ENCODE measurements around the gene UACA. TPM values are rescaled to one million over a fixed set of nuclear protein-coding genes. Genes with fewer than 3 reads are reported as not detected.

Gene UACA
- polyA plus RNA-seq, 1 of the 3 experiments (the other 2 are of a cell fraction), result 35.9 TPM

DNA sequence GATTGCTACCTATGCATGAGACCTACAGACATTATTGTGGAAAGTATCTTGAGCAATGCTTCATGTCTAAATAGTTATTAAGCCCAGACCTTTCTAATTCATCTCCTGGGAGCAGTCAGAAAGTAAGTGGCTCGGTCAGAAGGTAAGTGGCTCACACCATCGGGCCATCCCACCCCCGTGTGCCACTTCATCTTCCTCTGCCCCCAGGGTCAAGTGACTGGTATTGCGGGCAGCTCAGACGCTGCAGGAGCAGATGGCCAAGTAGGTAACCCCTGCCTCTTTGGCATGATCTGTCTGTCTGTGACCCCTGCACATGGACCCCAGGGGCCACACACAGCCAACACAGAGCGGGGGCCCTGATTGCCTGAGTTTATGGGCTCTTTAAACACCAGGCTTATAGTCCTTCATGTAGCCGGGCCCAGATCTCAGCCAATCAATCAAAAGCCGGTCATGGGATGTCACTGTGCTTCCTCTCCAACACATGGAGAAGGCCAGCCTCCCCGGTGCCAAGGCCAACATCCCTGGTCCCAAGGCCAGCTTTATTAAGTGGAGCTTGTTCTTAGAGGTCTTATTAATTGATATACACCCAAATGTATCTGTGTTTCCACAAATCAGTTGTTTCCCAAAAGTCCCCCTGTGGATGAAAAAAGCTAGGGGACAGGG is 47.7 kb upstream of the UACA start:
- H3K4me3 ChIP-seq (ENCODE audit: low read depth in 2 of 2, low read length in 1 of 2), result no peak overlapping the region
- ChIA-PET CTCF (interaction anchor here (0.6 to 6.3 kb wide), 27 partner anchors 10 to 736 kb away, joined by 3 to 78 read pairs (median 4); partner anchors contain the start of gene LARP6), POLR2A (interaction anchor here (0.6 kb wide), 1 partner anchor 8 kb away, joined by 4 read pairs; no protein-coding TSS in a partner anchor)
- H3K27me3 ChIP-seq (ENCODE audit: insufficient read depth), result no peaks in the 10 kb centered on the region
- 96% methylated on average over 7 of the region's 9 CpGs for WGBS (ENCODE audit: low lambda C conversion rate)
- H3K27ac ChIP-seq (ENCODE audit: low read depth in 2 of 2, low read length in 1 of 2), result no peak overlapping the region
- no peaks in the 10 kb centered on the region for H3K79me2 ChIP-seq (ENCODE audit: insufficient read depth)
- H3K9ac ChIP-seq, result no peak overlapping the region
- no peaks in the 10 kb centered on the region for H3K9me2 ChIP-seq
- no peak overlapping the region for H2AFZ ChIP-seq (ENCODE audit: low read depth)
- no peak overlapping the region for H3K4me2 ChIP-seq
- peaks cover 0 to 13% of the 10 kb centered on the region in 2 experiments; a peak in 1 of 4 replicates for H3K4me1 ChIP-seq (ENCODE audit: control insufficient read depth in 1 of 2, insufficient read depth in 2 of 2, low read depth in 1 of 2, low read length in 1 of 2)
- TF ChIP-seq POLR2AphosphoS5 (IDR thresholded peaks at IDR 0.05; ENCODE audit: low read depth, low read length) (no peak), FOXJ3 (CRISPR knock-in tag; IDR thresholded peaks at IDR 0.05) (no peak), REST (IDR thresholded peaks at IDR 0.05; ENCODE audit: low read depth, low read length) (no peak), SIN3A (IDR thresholded peaks at IDR 0.05; ENCODE audit: borderline replicate concordance, low read depth, low read length) (no peak), RXRA (IDR thresholded peaks at IDR 0.05; ENCODE audit: borderline replicate concordance, low read depth) (no peak), MXI1 (IDR thresholded peaks at IDR 0.05; ENCODE audit: low read depth, low read length) (no peak), CHD2 (IDR thresholded peaks at IDR 0.05; ENCODE audit: low read length, partially characterized antibody) (no peak)
- TF ChIP-seq, protein P1, sequence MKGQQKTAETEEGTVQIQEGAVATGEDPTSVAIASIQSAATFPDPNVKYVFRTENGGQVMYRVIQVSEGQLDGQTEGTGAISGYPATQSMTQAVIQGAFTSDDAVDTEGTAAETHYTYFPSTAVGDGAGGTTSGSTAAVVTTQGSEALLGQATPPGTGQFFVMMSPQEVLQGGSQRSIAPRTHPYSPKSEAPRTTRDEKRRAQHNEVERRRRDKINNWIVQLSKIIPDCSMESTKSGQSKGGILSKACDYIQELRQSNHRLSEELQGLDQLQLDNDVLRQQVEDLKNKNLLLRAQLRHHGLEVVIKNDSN (IDR thresholded peaks at IDR 0.05; ENCODE audit: borderline replicate concordance, low read depth), result no peak
- H3F3A ChIP-seq (replicated peaks; ENCODE audit: insufficient read depth), result peaks cover 5% of the 10 kb centered on the region
- DNase-seq, result no peak
- no peaks in the 10 kb centered on the region for H3K36me3 ChIP-seq (replicated peaks in 1 of 2; ENCODE audit: control insufficient read depth in 1 of 2, insufficient read depth in 2 of 2, low read length in 1 of 2)
- H3K9me3 ChIP-seq, result no peaks in the 10 kb centered on the region
- no peaks in the 10 kb centered on the region for H4K20me1 ChIP-seq (ENCODE audit: insufficient read depth)

GRCh38 chr15:70806992-70807712 is 43.8 kb upstream of the UACA start:
- Histone ChIP-seq H3K27me3 (ENCODE audit: insufficient read depth) (no peaks in the 10 kb centered on the region), H3F3A (replicated peaks; ENCODE audit: insufficient read depth) (peaks cover 23% of the 10 kb centered on the region), H3K9me3 (no peaks in the 10 kb centered on the region), H3K4me2 (no peak overlapping the region), H3K9ac (no peak overlapping the region), H3K4me1 (ENCODE audit: control insufficient read depth in 1 of 2, insufficient read depth in 2 of 2, low read depth in 1 of 2, low read length in 1 of 2) (peaks cover 0 to 26% of the 10 kb centered on the region in 2 experiments; a peak in 1 of 4 replicates), H3K27ac (ENCODE audit: low read depth in 2 of 2, low read length in 1 of 2) (no peak overlapping the region), H4K20me1 (ENCODE audit: insufficient read depth) (no peaks in the 10 kb centered on the region), H3K4me3 (ENCODE audit: low read depth in 2 of 2, low read length in 1 of 2) (no peak overlapping the region), H3K79me2 (ENCODE audit: insufficient read depth) (no peaks in the 10 kb centered on the region), H3K36me3 (replicated peaks in 1 of 2; ENCODE audit: control insufficient read depth in 1 of 2, insufficient read depth in 2 of 2, low read length in 1 of 2) (no peaks in the 10 kb centered on the region), H3K9me2 (no peaks in the 10 kb centered on the region), H2AFZ (ENCODE audit: low read depth) (peak overlapping the region; percentile 45)
- 87% methylated on average over 8 of the region's 9 CpGs for WGBS (ENCODE audit: low lambda C conversion rate)
- ChIA-PET POLR2A (no interaction called here), CTCF (interaction anchor here (0.5 to 1.5 kb wide), 3 partner anchors 9 to 979 kb away, joined by 3 to 7 read pairs (median 3); no protein-coding TSS in a partner anchor)
- DNase-seq, result no peak
- TF ChIP-seq, protein P2, sequence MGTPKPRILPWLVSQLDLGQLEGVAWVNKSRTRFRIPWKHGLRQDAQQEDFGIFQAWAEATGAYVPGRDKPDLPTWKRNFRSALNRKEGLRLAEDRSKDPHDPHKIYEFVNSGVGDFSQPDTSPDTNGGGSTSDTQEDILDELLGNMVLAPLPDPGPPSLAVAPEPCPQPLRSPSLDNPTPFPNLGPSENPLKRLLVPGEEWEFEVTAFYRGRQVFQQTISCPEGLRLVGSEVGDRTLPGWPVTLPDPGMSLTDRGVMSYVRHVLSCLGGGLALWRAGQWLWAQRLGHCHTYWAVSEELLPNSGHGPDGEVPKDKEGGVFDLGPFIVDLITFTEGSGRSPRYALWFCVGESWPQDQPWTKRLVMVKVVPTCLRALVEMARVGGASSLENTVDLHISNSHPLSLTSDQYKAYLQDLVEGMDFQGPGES (IDR thresholded peaks at IDR 0.05; ENCODE audit: low read depth, low read length), result no peak
- TF ChIP-seq TEAD4 (IDR thresholded peaks at IDR 0.05; ENCODE audit: borderline replicate concordance, insufficient read depth), result no peak
- TF ChIP-seq GATA2 (CRISPR knock-in tag; IDR thresholded peaks at IDR 0.05), result no peak
- no peak for TF ChIP-seq REST (IDR thresholded peaks at IDR 0.05; ENCODE audit: low read depth, low read length)
- no peak for TF ChIP-seq JUND (IDR thresholded peaks at IDR 0.05)

Measured in SK-N-SH (cell line).